ENCODE results near the gene IQSEC1. TPM values are rescaled to one million over a fixed set of nuclear protein-coding genes. Genes with fewer than 3 reads are reported as not detected.

IQSEC1 gene
- polyA plus RNA-seq, 2 of the 4 experiments (the other 2 are of a cell fraction): 3.7 to 10.7 TPM

- POLR2A ChIA-PET: no interaction called here
- FAIRE-seq (no peak), DNase-seq (ENCODE audit: low read depth in 1 of 2, low spot score in 1 of 2) (no peak), ATAC-seq (no peak)
- 91% methylated on average over 15 of the region's 15 CpGs for WGBS (ENCODE audit: missing lambda C conversion rate)
- Histone ChIP-seq H3K9me3 (no peaks in the 10 kb centered on the region), H3K4me1 (peaks cover 7% of the 10 kb centered on the region; the same call in 2 of the 3 replicates), H3K4me2 (no peak overlapping the region), H3K27ac (no peak overlapping the region), H3K4me3 (no peak overlapping the region)
- CTCF ChIA-PET: no interaction called here
- TF ChIP-seq NR3C1 (IDR thresholded peaks at IDR 0.05): no peak
- no peak for TF ChIP-seq PHF8 (IDR thresholded peaks at IDR 0.05; ENCODE audit: borderline replicate concordance, low read depth)
- no peak for TF ChIP-seq NFE2L2 (conservative IDR thresholded peaks at IDR 0.05; ENCODE audit: low read length)
These were observed 128.8 kb downstream of the IQSEC1 start for GRCh38 chr3:12944413-12944812.

GRCh38 chr3:12943124-12944021 is 129.9 kb downstream of the IQSEC1 start:
- POLR2A ChIA-PET: no interaction called here
- no peak for FAIRE-seq
- DNase-seq (ENCODE audit: low read depth in 1 of 2, low spot score in 1 of 2): no peak
- Histone ChIP-seq H3K4me2 (no peak overlapping the region), H3K4me1 (peaks cover 7% of the 10 kb centered on the region; the same call in 2 of the 3 replicates), H3K4me3 (no peak overlapping the region), H3K9me3 (no peaks in the 10 kb centered on the region), H3K27ac (no peak overlapping the region)
- CTCF ChIA-PET: no interaction called here
- 89% methylated on average over 13 of the region's 22 CpGs for WGBS (ENCODE audit: missing lambda C conversion rate)
- no peak for ATAC-seq
- TF ChIP-seq HES2 (IDR thresholded peaks at IDR 0.05): no peak

GRCh38 chr3:12941495-12942023 is 131.7 kb downstream of the IQSEC1 start:
- POLR2A ChIA-PET: no interaction called here
- TF ChIP-seq ZSCAN20 (CRISPR knock-in tag; IDR thresholded peaks at IDR 0.05) (no peak), RFX5 (IDR thresholded peaks at IDR 0.05) (no peak), EP300 (IDR thresholded peaks at IDR 0.05) (no peak), TFCP2L1 (CRISPR knock-in tag; IDR thresholded peaks at IDR 0.05) (no peak)
- WGBS (ENCODE audit: missing lambda C conversion rate): 93% methylated on average over 15 of the region's 26 CpGs
- CTCF ChIA-PET: interaction anchor here (1.3 to 1.9 kb wide), 3 partner anchors 9 to 42 kb away, joined by 3 to 6 read pairs (median 4); no protein-coding TSS in a partner anchor
- no peak overlapping the region for H3K27ac ChIP-seq
- ATAC-seq: no peak
- no peaks in the 10 kb centered on the region for H3K9me3 ChIP-seq
- no peak overlapping the region for H3K4me3 ChIP-seq
- H3K4me1 ChIP-seq: no peaks in the 10 kb centered on the region
- no peak for DNase-seq (ENCODE audit: low read depth in 1 of 2, low spot score in 1 of 2)
- H3K4me2 ChIP-seq: no peak overlapping the region
- no peak for FAIRE-seq

GRCh38 chr3:12940854-12941253 is 132.4 kb downstream of the IQSEC1 start:
- TF ChIP-seq EHMT2 (IDR thresholded peaks at IDR 0.05; ENCODE audit: low read depth): no peak
- no peak for TF ChIP-seq NFE2L2 (conservative IDR thresholded peaks at IDR 0.05; ENCODE audit: low read length)
- TF ChIP-seq CBX8 (IDR thresholded peaks at IDR 0.05): no peak
- no peak for TF ChIP-seq SREBF2 (IDR thresholded peaks at IDR 0.05)
- no peak for TF ChIP-seq JUN (IDR thresholded peaks at IDR 0.05)
- no peak for TF ChIP-seq RFX5 (IDR thresholded peaks at IDR 0.05)
- no peak for TF ChIP-seq HES2 (IDR thresholded peaks at IDR 0.05)
- TF ChIP-seq MAX (IDR thresholded peaks at IDR 0.05): no peak
- TF ChIP-seq RCOR1 (IDR thresholded peaks at IDR 0.05; ENCODE audit: low read depth, low read length): no peak
- no peak for TF ChIP-seq NR3C1 (IDR thresholded peaks at IDR 0.05)
- TF ChIP-seq JUNB (IDR thresholded peaks at IDR 0.05): no peak
- no peak for TF ChIP-seq MYC (IDR thresholded peaks at IDR 0.05; ENCODE audit: borderline replicate concordance, low read length)
- TF ChIP-seq ATOH8 (CRISPR knock-in tag; IDR thresholded peaks at IDR 0.05; ENCODE audit: low read depth): no peak
- TF ChIP-seq MAFK (IDR thresholded peaks at IDR 0.05; ENCODE audit: partially characterized antibody): no peak
- no peak for TF ChIP-seq POLR2A (IDR thresholded peaks at IDR 0.05; ENCODE audit: low read length)
- no peak for TF ChIP-seq ZNF302 (CRISPR knock-in tag; IDR thresholded peaks at IDR 0.05)
- TF ChIP-seq CHD4 (IDR thresholded peaks at IDR 0.05; ENCODE audit: borderline replicate concordance): no peak
- TF ChIP-seq NPAS2 (CRISPR knock-in tag; IDR thresholded peaks at IDR 0.05; ENCODE audit: borderline replicate concordance): no peak
- no peak overlapping the region for H3K4me2 ChIP-seq
- H3K4me1 ChIP-seq: no peaks in the 10 kb centered on the region
- H3K4me3 ChIP-seq: no peak overlapping the region
- ChIA-PET POLR2A (no interaction called here), CTCF (interaction anchor here (1.3 to 1.9 kb wide), 4 partner anchors 9 to 49 kb away, joined by 3 to 6 read pairs (median 4); no protein-coding TSS in a partner anchor)
- H3K9me3 ChIP-seq: no peaks in the 10 kb centered on the region
- FAIRE-seq (no peak), ATAC-seq (no peak), DNase-seq (ENCODE audit: low read depth in 1 of 2, low spot score in 1 of 2) (no peak)
- H3K27ac ChIP-seq: no peak overlapping the region
- WGBS (ENCODE audit: missing lambda C conversion rate): 90% methylated on average over 6 of the region's 6 CpGs

All from A549 (cell line).